Ureter (tissue), 1 donor: ENCODE data around the gene DEPDC1B. TPM values are rescaled to one million over a fixed set of nuclear protein-coding genes. Genes with fewer than 3 reads are reported as not detected.
"Not testable (repeated sequence)": the region's sequence is repeated elsewhere in the genome, so short reads cannot be mapped to it uniquely, and the experiment has no call there.

Experiments used
- DNase-seq: peaks from one replicate; pipeline ENCODE4 v3.0.0-alpha.2; 2020; ENCODE audit warnings: low spot score
- total RNA-seq: library from RNA; stranded (reverse); gene quantifications from one replicate; pipeline ENCODE4 v1.2.4, GENCODE V29; 2023
- donor health status: DM: yes; HTN: yes; CAD: no.

The DEPDC1B gene, protein sequence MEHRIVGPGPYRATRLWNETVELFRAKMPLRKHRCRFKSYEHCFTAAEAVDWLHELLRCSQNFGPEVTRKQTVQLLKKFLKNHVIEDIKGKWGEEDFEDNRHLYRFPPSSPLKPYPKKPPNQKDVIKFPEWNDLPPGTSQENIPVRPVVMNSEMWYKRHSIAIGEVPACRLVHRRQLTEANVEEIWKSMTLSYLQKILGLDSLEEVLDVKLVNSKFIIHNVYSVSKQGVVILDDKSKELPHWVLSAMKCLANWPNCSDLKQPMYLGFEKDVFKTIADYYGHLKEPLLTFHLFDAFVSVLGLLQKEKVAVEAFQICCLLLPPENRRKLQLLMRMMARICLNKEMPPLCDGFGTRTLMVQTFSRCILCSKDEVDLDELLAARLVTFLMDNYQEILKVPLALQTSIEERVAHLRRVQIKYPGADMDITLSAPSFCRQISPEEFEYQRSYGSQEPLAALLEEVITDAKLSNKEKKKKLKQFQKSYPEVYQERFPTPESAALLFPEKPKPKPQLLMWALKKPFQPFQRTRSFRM
- 0.57 TPM for total RNA-seq

DNA sequence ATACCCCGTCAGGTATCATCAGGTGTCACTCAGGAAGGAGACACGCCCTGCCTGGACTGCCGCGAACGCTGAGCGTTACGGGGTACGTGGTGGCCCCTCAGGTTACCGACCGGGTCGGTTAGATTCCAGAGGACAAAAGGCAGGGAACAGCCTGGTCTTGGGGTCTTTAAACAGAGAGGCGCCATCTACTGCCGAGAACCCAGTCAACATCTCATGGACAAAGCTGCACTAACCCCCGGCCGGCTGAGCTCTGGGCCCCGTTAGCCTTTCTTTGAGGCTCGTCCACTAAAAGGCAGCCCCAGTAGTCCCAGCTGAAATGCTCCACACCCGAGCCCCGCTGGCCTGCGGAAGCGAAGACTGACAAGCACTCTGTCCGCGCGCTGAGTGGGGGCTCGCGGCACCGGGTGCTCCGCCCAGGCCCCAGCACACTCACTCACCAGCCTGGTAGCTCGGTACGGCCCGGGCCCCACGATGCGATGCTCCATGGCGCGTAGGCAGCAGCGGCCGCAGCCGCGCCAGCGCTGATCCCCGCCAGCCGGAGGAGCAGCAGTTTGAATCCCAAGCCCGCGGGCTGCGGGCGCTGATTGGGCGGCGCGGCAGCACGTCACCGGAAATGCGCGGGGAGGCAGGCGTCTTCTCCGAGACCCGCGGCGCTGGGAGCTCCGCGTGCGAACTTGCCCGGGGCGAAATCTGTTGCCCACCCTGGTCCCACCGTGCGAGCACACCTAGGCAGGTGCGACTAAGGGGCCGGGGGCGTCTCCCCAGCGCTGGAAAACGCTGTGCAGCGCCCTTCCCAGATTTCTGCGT lies at the start of gene DEPDC1B:
TSS of gene DEPDC1B (minus strand) at position 558 of the 807 bp plus-strand sequence. CDS start at position 485, 73 bp downstream.
- DNase-seq, result peak; percentile 85

DNA sequence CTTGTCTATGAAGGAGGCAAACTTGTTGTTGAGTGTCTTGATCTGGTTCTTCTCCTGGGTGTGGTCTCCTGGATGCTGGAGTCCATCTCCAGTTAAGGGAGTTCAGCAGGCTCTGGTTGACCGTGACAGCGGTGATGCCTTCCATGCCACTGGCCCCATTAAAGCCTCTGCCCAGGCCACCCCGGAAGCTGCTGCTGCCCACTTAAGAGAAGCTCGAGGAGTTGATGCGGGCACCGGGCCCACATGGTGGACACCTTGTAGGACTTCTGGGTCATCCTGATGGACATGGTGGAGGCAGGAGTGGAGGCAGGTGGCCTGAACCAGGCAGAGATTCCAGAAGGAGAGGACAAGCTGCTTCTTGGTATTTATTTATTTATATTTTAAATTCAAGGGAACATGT lies 44.7 kb upstream of the DEPDC1B start:
- no peak for DNase-seq

DNA sequence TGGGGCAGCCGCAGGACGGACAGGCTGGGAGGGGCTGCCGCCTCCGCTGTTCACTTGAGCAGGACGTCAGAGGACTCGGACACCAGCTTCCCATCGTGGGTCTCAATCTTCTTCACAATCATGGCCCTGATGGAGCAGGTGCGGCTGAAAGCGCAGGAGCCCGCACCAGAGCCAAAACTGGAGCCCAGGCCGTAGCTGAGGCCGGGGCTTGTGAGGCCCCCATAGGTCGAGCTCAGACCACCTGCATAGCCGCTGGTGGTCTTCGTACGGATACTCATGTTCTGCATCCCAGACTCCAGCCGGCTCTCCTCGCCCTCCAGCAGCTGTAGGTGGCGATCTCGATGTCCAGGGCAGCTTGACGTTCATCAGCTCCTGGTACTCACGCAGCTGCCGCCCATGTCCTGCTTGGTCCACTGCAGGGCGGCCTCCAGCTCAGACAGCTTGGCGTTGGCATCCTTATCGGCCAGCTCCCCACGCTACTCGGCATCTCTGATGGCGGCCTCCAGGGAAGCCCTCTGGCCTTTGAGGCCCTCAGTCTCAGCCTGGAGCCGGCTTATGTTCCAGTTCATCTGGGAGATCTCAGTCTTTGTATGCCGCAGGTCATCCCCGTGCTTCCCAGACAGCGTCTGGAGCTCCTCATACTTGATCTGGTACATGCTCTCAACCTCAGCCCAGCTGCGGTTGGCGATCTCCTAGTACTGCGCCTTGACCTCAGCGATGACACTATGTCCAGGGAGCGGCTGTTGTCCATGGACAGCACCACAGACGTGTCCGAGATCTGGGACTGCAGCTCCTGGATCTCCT lies 43.7 kb upstream of the DEPDC1B start:
- DNase-seq, result no peak

DNA sequence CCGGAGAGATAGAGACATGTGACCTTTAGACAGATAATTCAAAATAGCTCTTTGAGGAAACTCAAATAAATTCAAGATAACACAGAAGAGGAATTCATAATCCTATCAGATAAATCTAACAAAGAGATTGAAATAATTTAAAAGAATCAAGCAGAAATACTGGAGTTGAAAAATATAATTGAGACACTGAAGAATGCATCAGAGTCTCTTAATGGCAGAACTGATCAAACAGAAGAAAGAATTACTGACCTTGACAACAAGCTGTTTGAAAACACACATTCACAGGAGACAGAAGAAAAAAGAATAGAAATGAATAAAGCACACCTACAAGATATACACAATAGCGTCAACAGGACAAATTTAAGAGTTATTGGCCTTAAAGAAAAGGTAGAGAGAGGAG lies 40.4 kb upstream of the DEPDC1B start:
- no peak for DNase-seq

DNA sequence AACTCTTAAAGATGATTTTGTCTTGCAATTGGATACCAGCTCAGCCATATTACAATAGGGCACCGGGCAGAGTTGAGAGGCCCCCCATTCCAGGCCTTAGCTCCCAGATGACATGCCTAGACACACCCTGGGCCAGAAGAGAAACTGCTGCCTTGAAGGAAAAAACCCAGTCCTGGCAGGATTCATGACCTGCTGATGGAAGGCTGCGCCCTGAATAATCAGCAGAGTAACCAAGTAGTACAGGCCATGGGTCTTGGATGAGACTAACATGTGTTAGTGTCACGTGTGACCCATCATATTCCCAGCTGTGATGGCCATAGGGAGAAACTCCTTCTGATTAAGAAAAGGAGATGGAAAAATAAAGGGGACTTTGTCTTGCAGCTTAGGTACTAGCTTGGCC lies 39.0 kb upstream of the DEPDC1B start:
- no peak for DNase-seq

DNA sequence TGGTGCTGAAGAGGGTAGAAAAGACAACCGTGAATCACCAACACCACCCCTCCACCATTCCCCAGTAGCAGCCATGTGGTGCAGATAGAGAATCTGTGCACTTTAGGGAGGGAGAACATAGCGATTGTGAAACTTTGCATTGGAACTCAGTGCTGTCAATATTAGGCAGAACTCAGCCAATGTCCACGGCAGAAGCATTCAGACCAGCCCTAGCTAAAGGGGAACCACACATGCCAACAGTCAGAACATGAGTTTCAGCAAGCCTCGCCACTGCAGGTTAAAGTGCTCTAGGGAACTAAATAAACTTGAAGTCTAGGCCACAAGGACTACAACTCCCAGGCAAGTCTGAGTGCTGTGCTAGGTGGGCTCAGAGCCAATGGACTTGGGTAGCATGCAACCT lies 38.5 kb upstream of the DEPDC1B start:
- no peak for DNase-seq

DNA sequence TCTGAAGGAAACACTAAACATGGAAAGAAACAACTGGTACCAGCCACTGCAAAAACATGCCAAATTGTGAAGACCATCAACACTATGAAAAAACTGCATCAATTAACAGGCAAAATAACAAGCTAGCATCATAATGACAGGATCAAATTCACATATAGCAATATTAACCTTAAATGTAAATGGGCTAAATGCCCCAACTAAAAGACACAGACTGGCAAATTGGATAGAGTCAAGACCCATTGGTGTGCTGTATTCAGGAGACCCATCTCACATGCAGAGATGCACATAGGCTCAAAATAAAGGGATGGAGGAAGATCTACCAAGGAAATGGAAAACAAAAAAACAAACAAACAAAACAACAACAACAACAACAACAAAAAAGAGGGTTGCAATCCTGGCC lies 30.9 kb upstream of the DEPDC1B start:
- not testable (repeated sequence) for DNase-seq

DNA sequence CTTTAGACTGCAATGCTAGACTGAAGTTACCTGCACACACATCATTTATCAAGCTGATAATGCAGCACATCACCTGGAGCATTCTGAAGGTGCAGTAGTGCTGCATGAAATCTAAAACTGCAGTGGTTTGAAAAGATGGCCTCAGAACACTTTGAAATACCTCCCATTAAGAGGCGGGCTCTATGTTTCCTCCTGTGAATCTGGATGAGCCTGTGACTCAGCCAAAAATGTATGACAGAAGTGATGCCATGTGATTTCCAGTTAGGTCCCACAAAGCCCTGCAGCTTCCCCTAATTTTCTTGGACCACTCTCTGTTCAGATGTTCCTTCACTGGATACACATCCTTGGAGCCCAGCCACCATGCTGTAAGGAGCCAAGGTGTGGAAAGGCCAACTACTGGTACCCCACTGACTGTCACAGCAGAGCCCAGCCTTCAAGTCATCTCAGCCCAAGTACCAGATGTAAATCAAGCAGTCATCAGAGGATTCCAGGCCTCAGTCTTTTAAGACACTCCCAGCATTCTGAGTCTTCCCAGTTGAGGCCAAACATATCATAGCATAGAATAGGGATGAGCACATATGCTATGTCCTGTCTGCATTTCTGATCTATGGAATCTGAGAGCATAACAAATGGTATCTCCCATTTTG lies 27.2 kb upstream of the DEPDC1B start:
- no peak for DNase-seq

DNA sequence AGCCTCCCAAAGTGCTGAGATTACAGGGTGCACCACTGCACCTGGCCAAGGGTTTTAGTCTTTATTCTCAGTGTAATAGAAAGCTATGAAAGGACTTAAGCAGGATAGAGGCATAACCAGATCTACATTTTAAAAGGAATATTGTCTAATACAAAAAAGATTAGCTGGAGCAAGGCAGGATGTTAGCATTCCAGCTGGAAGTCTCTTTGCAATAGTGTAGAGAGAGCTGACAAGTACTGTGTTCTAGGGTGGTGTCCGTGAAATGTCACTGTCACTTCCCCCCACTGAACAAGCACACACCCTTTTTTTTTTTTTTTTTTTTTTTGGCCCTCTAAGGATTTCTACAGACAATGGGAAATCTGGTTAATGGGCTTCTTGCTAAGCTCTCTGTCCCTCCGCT lies 24.2 kb upstream of the DEPDC1B start:
- no peak for DNase-seq

DNA sequence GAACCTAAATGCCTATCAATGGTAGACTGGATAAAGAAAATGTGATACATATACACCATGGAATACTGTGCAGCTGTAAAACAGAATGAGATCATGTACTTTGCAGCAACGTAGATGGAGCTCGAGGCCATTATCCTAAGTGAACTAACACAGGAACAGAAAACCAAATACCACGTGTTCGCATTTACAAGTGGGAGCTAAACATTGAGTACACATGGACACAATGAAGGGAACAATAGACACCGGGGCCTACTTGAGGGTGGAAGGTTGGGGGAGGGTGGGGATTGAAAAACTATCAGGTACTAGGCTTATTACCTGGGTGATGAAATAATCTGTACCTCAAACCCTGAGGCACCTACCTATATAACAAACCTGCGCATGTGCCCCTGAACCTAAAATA lies 22.4 kb upstream of the DEPDC1B start:
- DNase-seq, result no peak

DNA sequence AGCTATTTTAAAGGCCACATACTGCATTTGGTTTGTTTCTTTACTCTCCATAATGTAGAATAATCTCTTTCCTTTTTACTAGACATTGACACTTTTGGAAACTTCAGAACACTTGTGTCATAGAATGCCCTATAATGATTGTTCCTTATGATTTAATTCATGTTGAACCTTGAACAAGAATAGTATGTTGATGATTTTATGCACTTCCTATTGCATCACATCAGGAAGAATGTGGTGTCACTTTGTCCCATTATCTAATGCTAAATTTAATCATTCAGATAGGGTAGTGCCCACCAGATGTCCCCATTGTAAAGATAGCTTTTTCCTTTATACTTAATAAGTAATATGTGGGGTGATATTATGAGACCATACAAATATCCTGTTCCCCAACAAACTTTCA lies 19.4 kb upstream of the DEPDC1B start:
- no peak for DNase-seq

DNA sequence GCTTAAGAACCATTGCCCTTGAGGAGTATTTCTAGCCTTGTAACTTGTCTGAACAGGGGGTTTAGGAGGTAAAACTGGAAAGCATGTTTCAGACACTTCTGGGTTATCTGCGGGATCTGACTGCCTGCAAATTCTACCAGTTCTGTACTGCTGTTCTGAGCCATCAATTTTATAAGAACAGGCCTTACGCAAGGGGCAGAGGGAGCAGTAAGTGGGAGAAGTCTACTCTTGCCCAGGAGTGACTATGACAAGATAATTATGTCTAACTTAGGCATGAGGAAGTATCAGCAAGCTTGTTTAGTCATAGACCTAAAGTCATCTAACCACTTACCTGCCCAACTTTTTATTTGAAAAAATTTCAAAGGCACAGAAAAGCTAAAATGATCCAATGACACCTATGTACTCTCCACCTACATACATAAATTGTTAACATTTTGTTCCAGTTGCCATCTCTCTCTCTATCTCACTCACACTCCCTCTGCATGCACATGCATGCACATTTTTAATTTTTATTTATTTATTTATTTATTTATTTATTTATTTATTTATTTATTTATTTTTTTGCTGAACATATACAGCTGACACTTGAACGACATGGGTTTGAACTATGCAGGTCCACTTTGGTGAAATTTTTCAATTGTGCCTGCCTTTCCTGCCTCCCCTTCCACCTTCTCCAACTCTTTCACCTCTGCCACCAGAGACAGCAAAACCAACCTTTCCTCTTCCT lies 18.4 kb upstream of the DEPDC1B start:
- no peak for DNase-seq

DNA sequence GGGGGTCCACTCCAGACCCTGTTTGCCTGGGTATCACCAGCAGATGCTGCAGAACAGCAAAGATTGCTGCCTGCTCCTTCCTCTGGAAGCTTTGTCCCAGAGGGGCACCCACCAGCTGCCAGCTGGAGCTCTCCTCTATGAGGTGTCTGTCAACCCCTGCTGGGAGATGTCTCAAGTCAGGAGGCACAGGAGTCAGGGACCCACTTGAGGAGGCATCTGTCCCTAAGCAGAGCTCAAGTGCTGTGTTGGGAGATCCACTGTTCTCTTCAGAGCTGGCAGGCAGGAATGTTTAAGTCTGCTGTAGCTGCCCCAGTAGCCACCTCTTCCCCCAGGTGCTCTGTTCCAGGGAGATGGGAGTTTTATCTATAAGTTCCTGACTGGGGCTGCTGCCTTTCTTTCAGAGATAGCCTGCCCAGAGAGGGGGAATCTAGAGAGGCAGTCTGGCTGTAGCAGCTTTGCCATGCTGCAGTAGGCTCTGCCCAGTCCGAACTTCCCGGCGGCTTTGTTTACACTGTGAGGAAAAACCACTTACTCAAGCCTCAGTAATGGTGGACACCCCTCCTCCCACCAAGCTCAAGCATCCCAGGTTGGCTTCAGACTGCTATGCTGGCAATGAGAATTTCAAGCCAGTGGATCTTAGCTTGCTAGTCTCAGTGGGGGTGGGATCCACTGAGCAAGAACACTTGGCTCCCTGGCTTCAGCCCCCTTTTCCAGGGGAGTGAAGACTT lies 15.4 kb upstream of the DEPDC1B start:
- not testable (repeated sequence) for DNase-seq

DNA sequence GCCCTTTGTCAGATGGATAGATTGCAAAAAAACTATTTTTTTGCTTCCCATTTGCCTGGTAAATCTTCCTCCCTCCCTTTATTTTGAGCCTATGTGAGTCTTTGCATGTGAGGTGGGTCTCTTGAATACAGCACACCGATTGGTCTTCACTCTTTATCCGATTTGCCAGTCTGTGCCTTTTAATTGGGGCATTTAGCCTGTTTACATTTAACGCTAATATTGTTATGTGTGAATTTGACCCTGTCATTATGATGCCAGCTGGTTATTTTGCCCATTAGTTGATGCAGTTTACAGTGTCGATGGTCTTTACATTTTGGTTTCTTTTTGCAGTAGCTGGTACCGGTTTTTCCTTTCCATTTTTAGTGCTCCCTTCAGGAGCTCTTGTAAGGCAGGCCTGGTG lies 13.0 kb upstream of the DEPDC1B start:
- no peak for DNase-seq

DNA sequence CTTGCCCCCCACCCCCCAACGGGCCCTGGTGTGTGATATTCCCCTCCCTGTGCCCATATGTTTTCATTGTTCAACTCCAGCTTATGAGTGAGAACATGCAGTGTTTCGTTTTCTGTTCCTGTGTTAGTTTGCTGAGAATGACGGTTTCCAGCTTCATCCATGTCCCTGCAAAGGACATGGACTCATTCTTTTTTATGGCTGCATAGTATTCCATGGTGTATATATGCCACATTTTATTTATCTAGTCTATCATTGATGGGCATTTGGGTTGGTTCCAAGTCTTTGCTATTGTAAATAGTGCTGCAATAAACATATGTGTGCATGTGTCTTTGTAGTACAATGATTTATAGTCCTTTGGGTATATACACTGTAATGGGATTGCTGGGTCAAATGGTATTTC lies 11.9 kb upstream of the DEPDC1B start:
- not testable (repeated sequence) for DNase-seq

DNA sequence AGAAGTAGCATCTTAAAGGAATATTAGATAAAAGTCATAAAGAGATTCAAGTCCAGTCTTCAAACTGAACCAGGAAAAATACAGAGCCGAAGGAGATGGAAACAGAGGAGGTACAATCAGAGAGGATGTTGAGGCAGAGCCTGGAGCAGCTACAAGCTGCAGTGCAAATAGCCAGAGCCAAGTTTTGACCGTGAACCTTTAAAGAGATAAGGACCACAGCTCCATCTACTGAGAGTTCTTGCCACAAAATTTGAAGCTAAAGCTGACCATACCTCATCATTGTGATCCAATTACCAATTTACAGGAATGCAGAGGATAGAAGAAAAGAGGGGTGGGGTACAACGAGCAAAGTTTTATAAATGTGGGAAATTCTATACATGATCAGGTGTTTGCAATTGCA lies 10.4 kb upstream of the DEPDC1B start:
- DNase-seq, result no peak

DNA sequence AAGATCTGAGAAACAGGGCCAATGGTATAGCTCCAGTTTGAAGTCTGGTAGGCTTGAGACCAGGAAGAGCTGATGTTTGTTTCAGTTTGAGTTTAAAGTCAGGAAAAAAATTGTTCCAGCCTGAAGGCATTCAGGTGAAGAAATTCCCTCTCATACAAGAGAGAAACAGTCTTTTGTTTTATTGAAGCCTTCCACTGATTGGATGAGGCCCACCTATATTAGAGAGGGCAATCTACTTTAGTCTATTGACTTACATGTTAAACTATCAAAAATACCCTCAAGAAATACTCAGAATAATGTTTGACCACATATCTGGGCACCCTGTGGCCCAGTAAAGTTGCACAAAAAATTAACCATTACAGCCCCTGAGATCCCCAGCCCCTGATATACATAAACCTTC lies 5.2 kb upstream of the DEPDC1B start:
- DNase-seq, result no peak

DNA sequence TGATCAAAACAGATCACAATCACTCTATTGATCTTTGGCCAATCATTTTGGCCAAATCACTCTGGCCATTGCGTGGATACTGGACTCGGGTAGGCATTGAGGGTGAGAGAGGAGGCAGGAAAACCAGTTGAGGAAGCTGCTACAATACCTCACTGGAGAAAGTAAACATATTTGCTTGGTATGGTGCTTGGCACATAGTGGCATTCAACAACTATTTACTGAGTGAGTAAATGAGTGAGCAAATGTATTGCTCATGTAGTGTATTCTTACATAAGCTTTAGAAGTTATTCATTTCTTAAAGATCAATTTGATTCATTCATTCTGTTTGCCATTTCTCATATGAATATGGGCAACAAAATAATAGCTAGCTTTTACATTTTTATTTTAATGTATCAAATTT lies 4.0 kb upstream of the DEPDC1B start:
- no peak for DNase-seq

DNA sequence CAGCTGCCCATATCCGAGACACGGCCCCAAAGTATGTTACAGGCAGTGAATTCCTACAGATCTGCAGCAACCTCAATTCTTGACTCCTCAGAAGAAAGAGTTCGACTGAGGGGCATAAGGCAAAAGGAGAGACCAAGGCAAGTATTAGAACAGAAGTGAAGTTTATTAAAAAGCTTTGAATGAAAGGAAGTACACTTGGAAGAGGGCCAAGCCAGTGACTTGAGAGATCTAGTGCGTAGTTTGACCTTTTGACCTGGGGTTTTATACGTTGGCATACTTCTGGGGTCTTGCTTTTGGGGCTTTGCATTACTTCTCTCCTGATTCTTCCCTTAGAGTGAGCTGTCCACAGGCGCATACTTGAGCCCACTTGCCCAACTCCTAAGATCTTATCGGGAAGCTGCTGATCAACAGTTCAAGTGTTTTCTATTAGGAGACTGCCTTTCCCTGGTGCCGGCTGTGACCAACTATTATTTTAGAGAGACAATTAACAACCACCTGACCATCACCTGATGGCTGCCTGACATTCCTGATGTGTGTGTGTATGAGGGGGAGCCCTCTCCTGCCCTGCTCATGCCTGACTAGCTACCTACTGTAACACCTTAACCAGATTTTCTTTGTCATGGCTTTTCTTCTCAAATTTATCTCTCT lies 1.5 kb upstream of the DEPDC1B start:
- DNase-seq, result no peak

DNA sequence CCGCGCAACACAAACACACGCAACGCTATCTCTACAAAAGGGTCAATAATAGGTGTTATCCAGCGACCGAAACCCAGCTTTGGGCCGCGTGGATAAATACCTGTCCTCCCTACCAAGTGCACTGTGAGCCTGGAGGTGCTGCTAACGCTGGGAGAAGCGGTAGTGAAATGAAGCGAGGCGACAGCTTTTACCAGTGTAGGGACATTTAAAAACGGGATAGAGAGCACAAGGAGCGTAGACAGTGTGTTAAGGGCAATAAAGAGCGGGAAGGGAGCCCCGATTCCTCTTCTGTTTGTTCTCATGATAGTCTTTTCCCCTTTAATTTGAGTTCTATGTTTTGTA lies 421 bp upstream of the DEPDC1B start:
- DNase-seq, result no peak
